ENCODE measurements around the gene BMPR1A.
A peak's percentile ranks its signal among the peaks of the same experiment; 100 is the strongest.
"Not testable (repeated sequence)": the region's sequence is repeated elsewhere in the genome, so short reads cannot be mapped to it uniquely, and the experiment has no call there.

BMPR1A gene

DNA sequence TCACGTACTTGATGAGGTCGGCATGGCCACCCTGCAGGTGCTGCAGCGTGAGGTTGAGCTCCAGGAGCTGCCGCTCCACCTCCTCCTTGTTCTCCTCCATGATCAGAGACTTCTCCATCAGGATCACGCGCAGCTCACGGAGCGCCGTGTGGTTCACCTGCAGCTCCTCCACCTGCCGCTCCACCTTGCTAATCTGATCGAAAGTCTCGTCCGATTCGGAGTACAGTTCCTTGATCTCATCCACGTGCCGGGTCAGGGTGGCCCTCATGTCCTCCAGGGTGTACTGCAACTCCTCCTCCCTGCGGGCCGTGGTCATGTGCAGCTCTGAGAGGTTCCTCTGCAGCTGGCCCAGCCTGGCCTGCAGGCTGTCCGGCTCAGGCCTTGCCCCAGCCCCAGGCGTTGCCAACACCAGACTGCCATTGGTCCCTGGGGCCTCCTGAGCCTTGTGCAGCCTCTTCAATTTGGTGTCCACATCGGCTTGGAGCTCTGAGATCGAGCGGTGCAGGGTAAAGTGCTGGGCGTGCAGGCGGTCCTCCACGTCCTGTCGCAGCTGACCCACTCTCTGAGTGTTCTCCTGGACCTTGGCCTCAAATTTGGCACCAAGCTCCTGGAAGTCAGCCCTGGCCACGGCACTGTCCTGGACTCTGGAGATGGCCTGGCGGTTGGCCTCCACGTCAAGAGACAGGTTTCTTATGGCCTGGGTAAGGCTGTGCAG is 187.1 kb downstream of the BMPR1A start:
- DNase-seq = no peak

DNA sequence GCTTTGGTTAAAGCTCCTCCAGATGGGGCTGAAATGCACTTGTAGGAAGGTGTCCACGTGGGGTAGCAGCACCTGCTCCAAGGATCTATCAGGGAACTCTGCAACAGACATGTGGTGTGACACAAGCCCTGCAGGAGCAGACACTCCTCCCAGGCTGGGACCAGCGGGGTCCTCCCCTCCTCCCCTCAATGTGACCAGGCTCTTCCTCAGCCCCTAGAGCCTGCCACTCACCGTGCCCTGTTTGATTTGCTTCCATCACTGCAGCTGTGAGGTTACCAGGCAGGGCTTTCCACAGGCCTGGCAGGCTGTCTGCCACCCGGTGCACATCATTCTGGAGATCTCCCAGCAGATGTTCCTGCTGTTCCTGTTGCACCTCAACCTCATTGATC is 187.6 kb downstream of the BMPR1A start:
- no peak for DNase-seq

DNA sequence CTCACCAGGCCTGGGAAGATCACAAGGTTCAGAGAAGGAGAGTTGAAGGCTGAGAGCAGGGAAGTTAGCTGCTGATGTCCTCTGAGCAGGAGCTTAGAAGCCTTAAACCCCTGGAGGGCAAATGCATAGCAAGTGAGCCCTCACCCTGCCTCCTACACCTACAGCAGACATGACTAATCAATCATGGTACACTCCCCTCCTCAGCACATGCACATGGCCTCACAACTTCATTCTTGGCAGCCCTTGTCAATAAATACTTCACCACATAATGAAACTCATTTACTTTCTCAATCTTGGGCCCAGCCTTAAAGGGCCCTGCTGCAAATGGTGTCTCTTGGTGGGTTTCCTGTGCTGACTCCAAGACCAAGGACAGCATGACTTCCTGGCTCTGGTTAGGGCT is 188.1 kb downstream of the BMPR1A start:
- DNase-seq = no peak

DNA sequence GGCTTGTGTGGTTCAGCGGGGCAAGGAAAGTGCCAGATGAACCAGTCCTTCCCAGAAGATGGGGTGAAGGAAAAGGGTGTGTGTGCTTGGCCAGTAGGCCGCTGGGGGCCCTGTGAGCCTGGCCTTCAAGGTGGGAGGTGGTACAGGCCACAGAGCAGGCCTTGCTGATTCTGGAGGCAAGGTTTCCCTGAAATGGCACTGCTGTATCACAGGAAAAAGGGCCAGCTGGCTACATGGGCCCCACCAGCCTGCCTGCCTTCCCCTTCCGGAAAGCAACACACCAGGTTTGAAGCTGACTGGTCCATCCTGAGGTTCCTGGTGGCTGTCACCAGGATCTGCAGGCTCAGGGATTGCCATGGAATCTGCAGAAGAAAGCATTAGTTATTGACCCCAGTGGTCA is 188.5 kb downstream of the BMPR1A start:
- DNase-seq = no peak

DNA sequence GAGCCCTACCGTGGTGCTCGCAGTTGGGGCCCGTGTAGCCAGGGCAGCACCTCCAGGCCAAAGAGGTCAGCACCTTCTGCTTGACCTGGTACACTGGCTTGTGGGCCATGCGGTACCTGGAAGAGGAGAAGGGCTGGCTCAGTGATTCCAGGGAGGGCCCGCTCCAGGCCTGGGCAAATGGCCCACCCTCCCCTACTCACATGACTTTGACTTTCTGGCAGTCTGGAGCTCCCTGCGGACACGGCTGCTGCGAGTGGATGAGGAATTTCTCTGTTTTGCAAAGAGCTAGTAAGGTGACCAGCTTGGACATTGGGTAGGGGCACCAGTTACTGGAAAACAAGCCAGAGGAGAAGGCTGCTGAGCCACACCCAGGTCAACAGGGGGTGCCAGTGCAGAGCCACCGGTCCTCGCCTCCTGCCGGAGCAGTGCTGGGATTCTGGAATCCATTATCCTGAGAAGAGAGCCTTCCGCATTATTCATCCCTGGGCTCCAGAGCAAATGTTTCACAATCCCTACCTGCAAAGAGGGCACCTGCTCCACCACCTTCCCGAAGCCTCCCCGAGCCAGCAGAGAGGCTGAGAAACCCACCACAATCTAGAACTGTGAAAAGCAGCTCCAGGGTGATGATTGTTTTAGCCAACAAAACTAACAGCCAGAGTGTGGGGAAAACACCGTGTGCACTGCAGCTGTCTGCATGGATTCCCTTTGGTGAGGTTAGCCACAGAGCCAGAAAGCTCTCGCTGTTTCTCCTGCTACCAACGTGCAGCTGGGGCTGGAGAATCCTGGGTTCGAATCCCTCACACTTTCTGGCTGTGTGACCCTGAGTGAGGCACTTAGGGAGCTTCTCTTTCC is 189.2 kb downstream of the BMPR1A start:
- no peak for DNase-seq

DNA sequence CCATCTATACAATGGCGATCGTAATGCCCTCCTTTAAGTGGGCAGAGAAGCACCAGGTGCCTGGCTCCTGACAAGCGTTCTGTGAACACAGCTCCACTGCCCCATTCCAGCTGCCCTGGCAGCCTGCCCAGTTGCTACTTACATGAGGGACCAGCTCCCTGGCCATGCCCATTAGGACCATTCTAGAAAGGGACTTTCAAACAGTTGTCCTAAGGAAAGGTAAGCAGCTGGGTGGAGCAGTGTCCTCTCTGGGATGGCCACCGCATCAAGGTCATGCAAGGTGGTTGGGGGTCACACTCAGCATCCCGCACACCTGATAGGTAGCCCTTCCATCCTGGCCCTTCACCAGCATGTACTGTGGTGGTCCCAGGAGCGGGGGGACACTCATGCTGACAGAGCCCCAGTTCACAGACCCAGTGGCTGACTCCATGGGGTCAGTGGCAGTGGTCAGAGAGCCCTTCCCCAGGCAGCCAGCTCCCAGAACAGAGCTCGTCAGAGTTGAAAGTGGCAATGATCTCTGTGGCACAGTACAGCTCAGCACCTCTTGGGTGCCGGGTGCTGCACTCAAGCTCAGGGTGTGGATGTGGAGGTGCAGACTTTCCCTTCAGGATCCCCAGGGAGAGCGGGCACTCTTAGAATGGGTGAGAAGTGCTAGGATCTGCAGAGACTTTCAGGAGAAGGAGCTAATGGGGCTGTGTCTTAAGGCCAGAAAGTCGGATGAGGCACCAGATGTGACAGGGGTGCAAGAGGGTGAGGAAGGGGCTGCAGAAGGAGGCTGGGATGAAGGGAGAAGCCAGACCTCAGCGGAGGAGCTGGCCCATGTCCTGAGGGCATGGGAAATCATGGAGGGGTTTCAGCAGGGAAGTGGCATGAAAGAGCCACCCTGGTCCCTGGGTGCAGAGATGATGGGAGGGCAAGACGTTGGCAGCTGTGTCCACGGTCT is 190.1 kb downstream of the BMPR1A start:
- peak; percentile 9 for DNase-seq

DNA sequence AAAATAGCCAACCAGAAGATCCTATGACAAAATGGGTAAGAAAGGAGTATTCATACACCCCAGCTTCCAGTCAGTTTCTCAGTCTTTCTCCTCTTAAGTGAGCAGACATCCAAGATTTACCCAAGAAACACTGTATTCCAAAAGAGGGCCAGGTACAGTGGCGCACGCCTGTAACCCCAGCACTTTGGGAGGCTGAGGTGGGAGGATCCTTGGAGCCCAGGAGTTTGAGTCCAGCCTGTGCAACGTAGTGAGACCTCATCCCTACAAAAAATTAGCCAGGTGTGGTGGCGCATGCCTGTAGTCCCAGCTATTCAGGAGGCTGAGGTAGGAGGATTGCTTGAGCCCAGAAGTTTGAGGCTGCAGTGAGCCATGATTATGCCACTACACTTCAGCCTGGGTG is 191.4 kb downstream of the BMPR1A start:
- not testable (repeated sequence) for DNase-seq

DNA sequence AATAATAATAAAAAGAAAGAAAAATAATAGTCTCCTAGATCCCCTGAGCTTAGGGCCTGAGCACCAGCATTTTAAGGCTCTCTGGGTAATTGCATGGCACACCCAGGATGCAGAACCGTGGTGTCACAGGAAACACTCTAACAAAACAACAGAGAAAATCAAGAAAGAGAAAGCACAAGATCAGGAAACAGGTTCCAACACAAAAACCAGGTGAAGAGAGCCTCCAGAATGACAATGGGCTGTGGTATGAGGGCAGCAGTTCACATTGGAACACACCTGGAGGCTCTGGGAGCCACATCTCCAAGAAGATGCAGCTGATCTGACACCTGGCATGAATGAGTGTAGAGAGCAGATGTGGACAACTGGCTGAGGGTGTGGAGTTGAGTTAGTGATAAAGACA is 193.9 kb downstream of the BMPR1A start:
- no peak for DNase-seq

DNA sequence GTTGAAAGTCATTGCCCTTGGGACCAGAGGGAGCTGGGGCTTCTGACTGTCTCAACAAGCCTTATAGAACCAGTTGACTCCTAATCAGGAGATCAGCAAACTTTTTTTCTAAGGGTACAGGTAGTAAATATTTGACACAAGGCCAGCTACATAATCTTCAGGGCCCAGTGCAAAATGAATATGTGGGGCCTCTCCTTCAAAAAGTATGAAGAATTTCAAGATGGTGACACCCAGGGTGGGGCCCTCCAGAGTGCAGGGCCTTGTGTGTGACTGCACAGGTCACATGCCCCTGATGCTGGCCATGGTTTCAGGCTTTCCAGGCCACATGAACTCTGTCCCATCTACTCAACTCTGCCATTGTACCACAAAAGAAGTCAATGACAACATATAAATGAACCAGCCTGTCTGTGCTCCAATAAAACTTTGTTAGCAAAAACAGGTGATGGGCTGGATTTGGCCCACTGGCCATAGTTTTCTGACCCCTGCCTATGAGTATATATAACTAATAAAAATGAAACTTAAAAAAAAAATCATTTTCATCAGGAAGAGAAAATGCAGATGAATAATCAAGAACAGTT is 194.9 kb downstream of the BMPR1A start:
- no peak for DNase-seq

DNA sequence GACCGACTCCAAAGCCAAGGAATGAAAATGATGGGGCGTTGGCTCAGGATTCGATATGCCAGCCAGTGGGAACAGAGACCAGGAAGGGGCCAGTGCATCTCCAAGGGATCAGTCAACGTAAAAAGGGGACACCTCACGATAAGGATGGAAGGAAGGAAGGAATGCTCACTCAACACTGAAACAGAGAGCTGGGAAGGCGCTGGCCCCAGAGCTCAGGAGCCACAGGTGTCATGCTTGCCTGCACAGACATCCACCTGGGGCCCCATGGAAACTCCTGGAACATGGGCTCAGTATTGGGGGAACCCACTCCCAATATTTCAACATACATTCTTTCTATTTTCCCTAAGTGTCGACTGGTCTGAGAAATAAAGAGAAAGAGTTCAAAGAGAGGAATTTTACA is 195.7 kb downstream of the BMPR1A start:
- DNase-seq = no peak

DNA sequence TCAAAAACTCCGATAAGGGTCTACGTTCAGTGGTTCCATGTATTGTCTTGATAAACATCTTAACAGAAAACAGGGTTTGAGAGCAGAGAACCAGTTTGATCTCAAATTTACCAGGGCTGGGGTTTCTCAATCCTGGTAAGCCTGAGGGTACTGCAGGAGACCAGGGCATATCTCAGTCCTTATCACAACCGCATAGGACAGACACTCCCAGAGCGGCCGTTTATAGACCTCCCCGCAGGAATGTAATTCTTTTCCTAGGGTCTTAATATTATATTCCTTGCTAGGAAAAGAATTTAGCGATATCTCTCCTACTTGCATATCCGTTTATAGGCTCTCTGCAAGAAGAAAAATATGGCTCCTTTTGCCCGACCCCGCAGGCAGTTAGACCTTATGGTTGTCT is 196.3 kb downstream of the BMPR1A start:
- not testable (repeated sequence) for DNase-seq

DNA sequence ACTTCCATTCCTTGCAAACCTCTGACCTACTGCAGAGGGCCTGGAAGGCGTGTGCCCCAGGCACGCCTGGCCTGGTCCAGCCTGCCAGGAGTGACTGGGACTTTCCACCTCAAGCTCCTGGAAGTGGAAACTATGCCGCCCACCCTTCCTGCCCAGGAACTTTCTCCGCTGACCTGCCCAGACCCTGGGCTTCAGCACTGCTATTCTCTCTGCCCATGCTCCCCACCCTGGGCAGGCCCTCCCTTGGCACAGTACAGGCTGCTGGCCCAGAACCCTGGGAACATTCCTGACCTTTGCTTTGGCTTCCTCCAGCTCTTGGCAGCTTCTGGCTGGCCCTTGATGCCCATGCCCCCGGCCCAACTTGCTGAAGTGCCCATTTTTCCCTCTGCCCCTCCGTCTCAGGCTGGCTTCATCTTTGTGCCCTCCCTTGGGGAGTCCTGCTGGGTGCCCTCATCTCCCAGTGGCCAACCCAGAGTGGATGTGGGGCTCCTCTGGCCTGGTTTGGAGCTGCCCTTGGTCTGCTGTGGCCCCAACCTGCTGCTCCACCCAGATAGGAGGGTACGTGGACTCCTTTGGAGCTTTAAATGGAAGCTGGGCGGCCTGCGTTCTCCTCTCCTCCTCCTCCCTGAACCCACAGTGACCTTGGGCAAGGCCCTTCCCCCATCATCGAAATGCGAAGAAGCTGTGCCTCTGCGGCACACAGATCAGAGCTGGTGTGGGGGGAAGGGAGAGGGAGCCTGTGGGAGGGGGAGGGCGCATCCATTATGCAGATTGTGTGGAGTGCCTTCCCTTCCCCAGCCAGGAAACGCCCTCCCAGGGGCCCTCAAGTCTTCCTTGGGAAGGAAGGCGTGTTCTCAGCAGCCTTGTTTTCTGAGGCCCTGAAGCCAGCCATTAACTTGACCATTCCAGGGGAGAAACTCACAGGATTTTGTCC is 197.6 kb downstream of the BMPR1A start:
- no peak for DNase-seq

DNA sequence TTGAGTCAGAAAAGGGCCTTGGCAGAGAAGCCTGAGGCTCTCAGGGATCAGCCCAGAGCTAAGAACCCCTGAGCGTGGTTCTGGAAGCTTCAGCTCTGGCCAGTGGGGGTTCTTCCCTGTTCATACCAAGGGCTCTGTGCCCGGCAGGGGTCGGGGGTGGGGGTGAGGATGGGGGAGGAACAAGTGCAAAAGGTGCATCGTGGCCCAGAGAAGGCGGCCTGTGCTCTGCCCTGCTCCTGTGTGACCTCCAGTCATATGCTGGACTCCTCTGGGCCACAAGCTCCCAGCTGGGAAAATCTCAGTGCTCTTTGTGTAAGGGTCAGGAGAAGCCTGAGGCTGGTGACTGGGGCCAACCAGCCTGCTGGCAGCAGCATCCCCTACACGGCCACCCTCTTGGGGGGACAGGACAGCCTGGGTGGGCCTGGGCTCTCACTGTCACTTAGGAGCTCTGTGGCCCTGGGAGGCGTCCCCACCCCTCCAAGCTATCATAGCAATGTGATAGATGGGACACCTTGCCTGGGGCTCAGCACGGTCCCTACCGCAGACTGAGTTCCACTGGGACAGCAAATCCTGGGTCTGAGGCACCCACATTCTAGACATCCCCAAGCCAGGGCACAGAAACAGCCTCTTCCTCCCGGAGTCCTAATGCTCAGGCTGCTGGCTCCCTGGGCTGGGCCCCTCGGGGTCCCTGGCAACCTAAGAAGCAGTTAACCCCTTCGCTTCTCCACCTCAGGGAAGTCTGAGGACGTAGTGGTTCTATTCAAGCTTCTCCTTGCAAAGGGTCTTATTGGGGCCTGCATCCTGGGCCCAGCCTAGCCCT is 198.5 kb downstream of the BMPR1A start:
- DNase-seq = no peak

DNA sequence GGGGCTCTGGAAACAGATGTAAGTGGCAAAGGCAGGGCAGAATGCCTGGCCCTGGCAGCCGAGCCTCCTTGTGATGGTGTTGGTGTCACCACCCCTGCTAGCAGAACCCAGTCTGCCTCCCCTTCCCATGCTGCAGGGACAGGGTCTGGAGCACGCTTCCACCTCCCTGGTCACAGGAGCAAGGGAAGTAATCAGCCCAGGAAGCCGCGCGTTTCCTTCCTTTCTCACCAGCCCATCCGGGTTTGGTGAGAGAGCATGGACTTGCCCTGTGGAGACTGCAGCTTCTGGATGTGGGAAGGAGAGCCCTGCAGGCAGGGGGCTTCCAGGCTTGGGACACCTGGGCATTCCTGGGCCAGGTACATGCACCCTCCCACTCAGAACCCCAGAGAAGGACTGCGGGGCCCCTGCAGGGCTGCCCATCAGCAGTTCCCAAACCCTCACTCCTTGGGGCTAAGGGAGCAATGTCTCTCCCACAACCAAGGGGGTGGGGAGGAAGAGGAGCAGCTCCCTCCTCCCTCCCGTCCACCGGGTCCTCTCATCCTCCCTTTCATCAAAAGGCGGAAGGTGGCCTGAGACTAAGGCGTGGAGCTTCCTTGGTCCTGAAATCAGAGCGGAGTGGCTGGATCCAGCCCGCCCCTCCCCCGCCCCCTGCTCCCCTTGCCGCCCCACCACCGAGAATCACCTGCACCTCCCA is 199.2 kb downstream of the BMPR1A start:
- DNase-seq = no peak

DNA sequence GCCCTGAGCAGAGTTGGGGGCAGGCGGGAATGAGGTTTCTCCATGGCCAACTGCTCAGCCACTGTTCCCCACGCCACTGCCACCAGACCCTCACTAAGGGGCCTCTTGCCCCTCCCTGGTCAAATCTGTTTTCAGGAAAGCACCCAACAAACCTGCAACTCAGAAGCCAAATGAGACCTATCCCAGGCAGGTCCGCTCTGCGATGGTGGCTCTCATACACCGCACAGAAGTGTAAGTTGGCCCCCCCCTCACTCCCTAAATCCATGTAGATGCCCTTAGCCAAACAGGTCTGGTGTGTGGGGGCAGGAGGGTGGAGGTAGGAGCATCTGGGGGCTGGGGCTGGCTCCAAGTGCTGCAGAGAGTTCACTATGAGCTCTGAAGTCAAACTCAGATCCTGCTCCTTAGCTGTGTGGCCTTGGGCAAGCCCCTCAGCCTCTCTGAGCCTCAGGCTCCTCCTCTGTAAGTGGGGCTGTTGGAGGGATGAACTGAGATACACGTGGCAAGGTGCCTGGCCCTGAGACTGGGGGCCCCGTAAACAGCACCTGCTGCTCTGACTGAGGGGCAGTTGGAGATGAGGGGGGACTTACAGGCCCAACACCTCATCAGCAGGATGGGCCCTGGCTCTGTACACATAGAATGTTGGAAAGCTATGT is 199.9 kb downstream of the BMPR1A start:
- DNase-seq = no peak

DNA sequence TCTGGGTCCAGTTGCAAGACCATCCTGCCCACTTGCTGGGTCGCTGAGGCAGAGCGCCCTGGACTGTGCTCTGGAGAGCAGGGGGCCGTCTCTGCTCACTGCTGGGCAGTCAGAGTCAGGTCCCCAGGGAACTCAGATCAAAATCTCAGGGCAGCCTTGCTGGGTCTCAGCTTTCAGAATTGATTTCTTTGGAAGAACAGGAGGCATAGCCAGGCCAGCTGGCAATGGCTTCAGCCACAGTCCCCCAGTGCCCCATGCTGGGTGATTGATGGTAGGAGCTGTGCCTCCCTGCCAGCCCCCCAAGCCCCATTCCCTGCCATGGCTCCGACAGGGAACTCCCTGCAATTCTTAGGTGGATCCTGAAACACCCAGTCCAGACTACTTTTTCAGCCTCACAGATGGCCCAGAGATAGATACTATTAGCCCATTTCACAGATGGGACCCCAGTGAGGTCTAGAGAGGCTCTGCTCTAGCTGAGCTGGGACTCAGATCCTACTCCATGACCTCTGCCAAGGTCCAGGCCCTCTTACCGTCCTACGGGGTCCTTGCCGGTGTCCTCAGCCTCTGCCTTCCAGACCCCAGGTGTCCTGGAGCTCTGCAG is 200.5 kb downstream of the BMPR1A start:
- DNase-seq = no peak

DNA sequence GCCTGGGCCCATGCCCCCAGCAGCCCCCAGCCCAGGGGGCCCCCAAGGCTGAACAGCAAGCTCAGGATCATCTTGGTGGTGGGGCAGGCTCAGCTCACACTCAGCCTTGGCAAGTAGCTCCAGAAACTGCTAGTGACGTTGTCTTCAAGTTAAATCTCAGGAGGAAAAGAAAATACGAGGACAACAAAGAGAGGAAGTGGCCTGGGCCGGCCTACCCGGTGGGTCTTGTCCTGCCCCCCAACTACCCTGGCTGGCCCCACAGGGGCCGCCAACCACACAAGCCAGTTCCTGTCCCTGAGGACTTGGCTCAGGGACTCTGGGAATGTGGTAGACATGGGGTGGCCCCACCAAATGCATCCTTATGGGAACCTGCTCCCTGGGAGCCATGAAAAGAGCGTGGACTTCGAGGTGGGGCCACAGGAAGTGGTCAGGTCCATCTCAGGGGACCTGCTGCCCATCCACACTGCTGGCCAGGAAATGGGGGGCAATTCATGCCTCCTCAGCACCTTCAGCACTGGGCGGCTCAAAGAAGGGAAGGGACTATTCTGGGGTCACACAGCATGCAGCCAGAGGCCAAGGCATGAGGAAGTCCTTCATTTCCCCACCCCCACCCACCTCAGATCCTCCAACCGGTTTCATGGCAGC is 201.2 kb downstream of the BMPR1A start, which contains the start of gene MMRN2:
Gene MMRN2 (minus strand): TSS at position 145 of the 645 bp plus-strand sequence. CDS start 74 bp downstream, at position 71.
- DNase-seq = no peak

DNA sequence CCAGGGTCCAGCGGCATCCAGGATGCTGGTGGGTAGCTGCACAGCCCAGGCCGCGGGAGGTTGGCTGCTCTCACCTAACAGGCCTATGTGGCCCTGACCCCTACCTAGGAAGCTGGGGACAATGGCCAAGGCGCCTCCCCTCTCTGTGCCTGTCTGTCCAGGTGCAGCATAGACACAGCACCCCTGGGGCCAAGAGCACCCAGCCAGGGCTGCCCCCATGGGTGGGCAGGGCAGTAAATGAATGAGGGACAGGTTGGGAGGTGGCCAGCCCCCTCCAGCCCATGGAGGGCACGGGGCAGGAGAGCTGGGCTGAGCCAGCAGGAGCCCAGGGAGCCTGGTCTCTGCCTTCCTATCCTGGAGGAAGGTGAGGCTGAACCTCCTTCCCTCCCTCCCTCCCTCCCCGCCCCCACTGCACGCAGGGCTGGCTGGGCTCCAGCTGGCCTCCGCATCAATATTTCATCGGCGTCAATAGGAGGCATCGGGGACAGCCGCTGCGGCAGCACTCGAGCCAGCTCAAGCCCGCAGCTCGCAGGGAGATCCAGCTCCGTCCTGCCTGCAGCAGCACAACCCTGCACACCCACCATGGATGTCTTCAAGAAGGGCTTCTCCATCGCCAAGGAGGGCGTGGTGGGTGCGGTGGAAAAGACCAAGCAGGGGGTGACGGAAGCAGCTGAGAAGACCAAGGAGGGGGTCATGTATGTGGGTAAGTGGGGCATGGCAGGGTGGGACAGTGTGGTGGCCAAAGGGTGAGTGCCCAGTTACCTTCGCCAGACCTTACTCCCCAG is 201.9 kb downstream of the BMPR1A start, which contains the start of gene SNCG:
Gene SNCG (plus strand): TSS at position 484 of the 785 bp plus-strand sequence. CDS start 99 bp downstream, at position 583.
- DNase-seq = no peak
